ENCODE data around the gene NSUN6. TPM values are rescaled to one million over a fixed set of nuclear protein-coding genes. Genes with fewer than 3 reads are reported as not detected.

The NSUN6 gene
- polyA plus RNA-seq, 1 of the 3 experiments (the other 2 are of a cell fraction) = 5.3 TPM

DNA sequence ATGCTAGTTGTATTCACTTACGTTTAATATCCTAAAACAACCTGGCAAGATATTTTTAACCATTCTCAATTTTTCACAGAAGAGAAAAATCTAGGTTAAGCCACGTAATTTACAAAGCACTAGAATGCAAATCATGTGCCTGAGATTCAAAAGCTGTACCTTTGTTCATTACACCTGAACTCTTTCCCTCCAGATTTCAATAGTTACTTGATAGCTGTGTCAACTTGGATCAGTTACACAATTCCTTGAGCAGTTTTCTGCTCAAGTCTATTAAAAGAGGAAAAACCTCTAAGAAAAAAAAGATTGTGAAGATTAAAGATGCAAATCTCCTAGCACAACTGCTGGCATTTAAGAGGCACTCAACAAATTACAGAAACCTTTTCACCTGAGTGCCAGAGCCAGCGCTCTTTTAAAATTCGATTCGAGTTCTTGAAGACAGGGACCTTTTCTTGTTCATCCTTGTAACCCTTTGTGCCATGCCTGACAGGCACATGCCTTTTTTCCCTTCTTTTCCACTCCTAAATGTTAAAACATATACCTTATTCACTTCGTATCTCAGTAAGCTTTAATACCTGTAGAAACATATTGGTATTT, 886 bp downstream of the NSUN6 start (continued):
- TF ChIP-seq, protein P1, sequence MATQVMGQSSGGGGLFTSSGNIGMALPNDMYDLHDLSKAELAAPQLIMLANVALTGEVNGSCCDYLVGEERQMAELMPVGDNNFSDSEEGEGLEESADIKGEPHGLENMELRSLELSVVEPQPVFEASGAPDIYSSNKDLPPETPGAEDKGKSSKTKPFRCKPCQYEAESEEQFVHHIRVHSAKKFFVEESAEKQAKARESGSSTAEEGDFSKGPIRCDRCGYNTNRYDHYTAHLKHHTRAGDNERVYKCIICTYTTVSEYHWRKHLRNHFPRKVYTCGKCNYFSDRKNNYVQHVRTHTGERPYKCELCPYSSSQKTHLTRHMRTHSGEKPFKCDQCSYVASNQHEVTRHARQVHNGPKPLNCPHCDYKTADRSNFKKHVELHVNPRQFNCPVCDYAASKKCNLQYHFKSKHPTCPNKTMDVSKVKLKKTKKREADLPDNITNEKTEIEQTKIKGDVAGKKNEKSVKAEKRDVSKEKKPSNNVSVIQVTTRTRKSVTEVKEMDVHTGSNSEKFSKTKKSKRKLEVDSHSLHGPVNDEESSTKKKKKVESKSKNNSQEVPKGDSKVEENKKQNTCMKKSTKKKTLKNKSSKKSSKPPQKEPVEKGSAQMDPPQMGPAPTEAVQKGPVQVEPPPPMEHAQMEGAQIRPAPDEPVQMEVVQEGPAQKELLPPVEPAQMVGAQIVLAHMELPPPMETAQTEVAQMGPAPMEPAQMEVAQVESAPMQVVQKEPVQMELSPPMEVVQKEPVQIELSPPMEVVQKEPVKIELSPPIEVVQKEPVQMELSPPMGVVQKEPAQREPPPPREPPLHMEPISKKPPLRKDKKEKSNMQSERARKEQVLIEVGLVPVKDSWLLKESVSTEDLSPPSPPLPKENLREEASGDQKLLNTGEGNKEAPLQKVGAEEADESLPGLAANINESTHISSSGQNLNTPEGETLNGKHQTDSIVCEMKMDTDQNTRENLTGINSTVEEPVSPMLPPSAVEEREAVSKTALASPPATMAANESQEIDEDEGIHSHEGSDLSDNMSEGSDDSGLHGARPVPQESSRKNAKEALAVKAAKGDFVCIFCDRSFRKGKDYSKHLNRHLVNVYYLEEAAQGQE (IDR thresholded peaks at IDR 0.05; ENCODE audit: low read depth, low read length) = no peak
- no peak for TF ChIP-seq NRF1 (IDR thresholded peaks at IDR 0.05; ENCODE audit: low read depth, low read length)
- no peak for TF ChIP-seq RFX5 (IDR thresholded peaks at IDR 0.05; ENCODE audit: low read length)
- TF ChIP-seq, protein P2, sequence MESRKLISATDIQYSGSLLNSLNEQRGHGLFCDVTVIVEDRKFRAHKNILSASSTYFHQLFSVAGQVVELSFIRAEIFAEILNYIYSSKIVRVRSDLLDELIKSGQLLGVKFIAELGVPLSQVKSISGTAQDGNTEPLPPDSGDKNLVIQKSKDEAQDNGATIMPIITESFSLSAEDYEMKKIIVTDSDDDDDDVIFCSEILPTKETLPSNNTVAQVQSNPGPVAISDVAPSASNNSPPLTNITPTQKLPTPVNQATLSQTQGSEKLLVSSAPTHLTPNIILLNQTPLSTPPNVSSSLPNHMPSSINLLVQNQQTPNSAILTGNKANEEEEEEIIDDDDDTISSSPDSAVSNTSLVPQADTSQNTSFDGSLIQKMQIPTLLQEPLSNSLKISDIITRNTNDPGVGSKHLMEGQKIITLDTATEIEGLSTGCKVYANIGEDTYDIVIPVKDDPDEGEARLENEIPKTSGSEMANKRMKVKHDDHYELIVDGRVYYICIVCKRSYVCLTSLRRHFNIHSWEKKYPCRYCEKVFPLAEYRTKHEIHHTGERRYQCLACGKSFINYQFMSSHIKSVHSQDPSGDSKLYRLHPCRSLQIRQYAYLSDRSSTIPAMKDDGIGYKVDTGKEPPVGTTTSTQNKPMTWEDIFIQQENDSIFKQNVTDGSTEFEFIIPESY (IDR thresholded peaks at IDR 0.05; ENCODE audit: borderline replicate concordance, low read depth) = no peak
- TF ChIP-seq FOSL2 (IDR thresholded peaks at IDR 0.05; ENCODE audit: borderline replicate concordance, low read depth) = no peak

DNA sequence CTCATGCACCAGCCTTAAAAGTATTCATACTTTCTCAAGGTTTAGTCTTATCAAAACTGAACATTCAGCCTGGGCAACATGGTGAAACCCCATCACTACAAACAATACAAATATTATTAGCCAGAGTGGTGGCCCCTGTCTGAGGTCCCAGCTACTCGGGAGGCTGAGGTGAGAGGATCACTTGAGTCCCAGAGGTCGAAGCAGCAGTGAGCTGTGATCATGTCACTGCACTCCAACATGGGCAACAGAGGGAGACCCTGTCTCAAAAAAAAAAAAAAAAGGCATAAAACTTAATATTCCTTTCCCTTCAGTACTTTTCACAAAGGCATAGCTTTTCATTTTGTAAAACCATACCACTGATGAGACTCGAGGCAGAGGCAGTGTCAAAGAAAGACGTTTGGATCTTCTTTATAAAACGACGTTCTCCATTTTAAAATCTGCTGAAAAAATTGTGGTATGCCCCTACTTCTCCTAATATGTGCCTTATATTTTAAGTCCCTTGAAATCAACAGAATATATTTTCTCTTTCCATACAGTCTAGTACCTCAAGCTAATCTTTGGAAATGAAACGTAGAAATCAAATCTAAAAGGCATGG, 1.9 kb downstream of the NSUN6 start:
- 25% methylated on average over 7 of the region's 7 CpGs for WGBS (ENCODE audit: low lambda C conversion rate)
- DNase-seq = no peak
- Histone ChIP-seq H3K36me3 (replicated peaks in 1 of 2; ENCODE audit: control insufficient read depth in 1 of 2, insufficient read depth in 2 of 2, low read length in 1 of 2) (peaks cover 4 to 7% of the 10 kb centered on the region in 2 experiments), H3K79me2 (ENCODE audit: insufficient read depth) (peaks cover 30% of the 10 kb centered on the region), H2AFZ (ENCODE audit: low read depth) (peak overlapping the region; percentile 78), H3K9me2 (no peaks in the 10 kb centered on the region), H3F3A (replicated peaks; ENCODE audit: insufficient read depth) (no peaks in the 10 kb centered on the region), H4K20me1 (ENCODE audit: insufficient read depth) (no peaks in the 10 kb centered on the region), H3K9ac (peak overlapping the region; percentile 68; the same call in 1 of the 2 replicates), H3K4me2 (peak overlapping the region; percentile 83), H3K4me1 (ENCODE audit: control insufficient read depth in 1 of 2, insufficient read depth in 2 of 2, low read depth in 1 of 2, low read length in 1 of 2) (no peaks in the 10 kb centered on the region; a peak in 2 of 4 replicates), H3K9me3 (no peaks in the 10 kb centered on the region), H3K27ac (ENCODE audit: low read depth in 2 of 2, low read length in 1 of 2) (no peak overlapping the region), H3K27me3 (ENCODE audit: insufficient read depth) (no peaks in the 10 kb centered on the region), H3K4me3 (ENCODE audit: low read depth in 2 of 2, low read length in 1 of 2) (peak overlapping the region; percentile 85 to 87)
- POLR2A ChIA-PET = no interaction called here
- CTCF ChIA-PET = interaction anchor here (0.7 kb wide), 1 partner anchor 55 kb away, joined by 3 read pairs; no protein-coding TSS in a partner anchor
- no peak for TF ChIP-seq SIN3A (IDR thresholded peaks at IDR 0.05; ENCODE audit: borderline replicate concordance, low read depth, low read length)
- TF ChIP-seq, protein P3, sequence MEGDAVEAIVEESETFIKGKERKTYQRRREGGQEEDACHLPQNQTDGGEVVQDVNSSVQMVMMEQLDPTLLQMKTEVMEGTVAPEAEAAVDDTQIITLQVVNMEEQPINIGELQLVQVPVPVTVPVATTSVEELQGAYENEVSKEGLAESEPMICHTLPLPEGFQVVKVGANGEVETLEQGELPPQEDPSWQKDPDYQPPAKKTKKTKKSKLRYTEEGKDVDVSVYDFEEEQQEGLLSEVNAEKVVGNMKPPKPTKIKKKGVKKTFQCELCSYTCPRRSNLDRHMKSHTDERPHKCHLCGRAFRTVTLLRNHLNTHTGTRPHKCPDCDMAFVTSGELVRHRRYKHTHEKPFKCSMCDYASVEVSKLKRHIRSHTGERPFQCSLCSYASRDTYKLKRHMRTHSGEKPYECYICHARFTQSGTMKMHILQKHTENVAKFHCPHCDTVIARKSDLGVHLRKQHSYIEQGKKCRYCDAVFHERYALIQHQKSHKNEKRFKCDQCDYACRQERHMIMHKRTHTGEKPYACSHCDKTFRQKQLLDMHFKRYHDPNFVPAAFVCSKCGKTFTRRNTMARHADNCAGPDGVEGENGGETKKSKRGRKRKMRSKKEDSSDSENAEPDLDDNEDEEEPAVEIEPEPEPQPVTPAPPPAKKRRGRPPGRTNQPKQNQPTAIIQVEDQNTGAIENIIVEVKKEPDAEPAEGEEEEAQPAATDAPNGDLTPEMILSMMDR (IDR thresholded peaks at IDR 0.05) = no peak
- no peak for TF ChIP-seq ELF1 (IDR thresholded peaks at IDR 0.05)
- no peak for TF ChIP-seq NFIC (IDR thresholded peaks at IDR 0.05; ENCODE audit: borderline replicate concordance)
- no peak for TF ChIP-seq MEF2A (IDR thresholded peaks at IDR 0.05; ENCODE audit: borderline replicate concordance, low read depth)
- no peak for TF ChIP-seq POLR2AphosphoS5 (IDR thresholded peaks at IDR 0.05; ENCODE audit: low read depth, low read length)
- TF ChIP-seq, protein P4, sequence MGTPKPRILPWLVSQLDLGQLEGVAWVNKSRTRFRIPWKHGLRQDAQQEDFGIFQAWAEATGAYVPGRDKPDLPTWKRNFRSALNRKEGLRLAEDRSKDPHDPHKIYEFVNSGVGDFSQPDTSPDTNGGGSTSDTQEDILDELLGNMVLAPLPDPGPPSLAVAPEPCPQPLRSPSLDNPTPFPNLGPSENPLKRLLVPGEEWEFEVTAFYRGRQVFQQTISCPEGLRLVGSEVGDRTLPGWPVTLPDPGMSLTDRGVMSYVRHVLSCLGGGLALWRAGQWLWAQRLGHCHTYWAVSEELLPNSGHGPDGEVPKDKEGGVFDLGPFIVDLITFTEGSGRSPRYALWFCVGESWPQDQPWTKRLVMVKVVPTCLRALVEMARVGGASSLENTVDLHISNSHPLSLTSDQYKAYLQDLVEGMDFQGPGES (IDR thresholded peaks at IDR 0.05; ENCODE audit: low read depth, low read length) = no peak
- TF ChIP-seq, protein P5, sequence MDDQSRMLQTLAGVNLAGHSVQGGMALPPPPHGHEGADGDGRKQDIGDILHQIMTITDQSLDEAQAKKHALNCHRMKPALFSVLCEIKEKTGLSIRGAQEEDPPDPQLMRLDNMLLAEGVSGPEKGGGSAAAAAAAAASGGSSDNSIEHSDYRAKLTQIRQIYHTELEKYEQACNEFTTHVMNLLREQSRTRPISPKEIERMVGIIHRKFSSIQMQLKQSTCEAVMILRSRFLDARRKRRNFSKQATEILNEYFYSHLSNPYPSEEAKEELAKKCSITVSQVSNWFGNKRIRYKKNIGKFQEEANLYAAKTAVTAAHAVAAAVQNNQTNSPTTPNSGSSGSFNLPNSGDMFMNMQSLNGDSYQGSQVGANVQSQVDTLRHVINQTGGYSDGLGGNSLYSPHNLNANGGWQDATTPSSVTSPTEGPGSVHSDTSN (IDR thresholded peaks at IDR 0.05) = no peak

All from SK-N-SH (cell line).